ENCODE results near the gene PIEZO2.

The PIEZO2 gene

GRCh38 chr18:11024928-11025669 lies 124.3 kb downstream of the PIEZO2 start:
- DNase-seq: no peak

GRCh38 chr18:11021477-11021876 lies 127.9 kb downstream of the PIEZO2 start:
- no peak for DNase-seq

- no peak for DNase-seq
Measured at GRCh38 chr18:11020877-11021414, 128.4 kb downstream of the PIEZO2 start.

- no peak for DNase-seq
Measured at GRCh38 chr18:11020161-11020853, 129.1 kb downstream of the PIEZO2 start.

GRCh38 chr18:11019295-11020105 lies 129.9 kb downstream of the PIEZO2 start:
- DNase-seq: no peak

GRCh38 chr18:11009869-11010268 lies 139.5 kb downstream of the PIEZO2 start:
- no peak for DNase-seq

- DNase-seq: no peak
Measured at GRCh38 chr18:11009147-11009546, 140.2 kb downstream of the PIEZO2 start.

GRCh38 chr18:11008505-11008904 lies 140.9 kb downstream of the PIEZO2 start:
- DNase-seq: no peak

- DNase-seq: no peak
Measured at GRCh38 chr18:11005528-11005927, 143.8 kb downstream of the PIEZO2 start.

GRCh38 chr18:11004951-11005350 lies 144.4 kb downstream of the PIEZO2 start:
- DNase-seq: no peak

GRCh38 chr18:11004294-11004693 lies 145.1 kb downstream of the PIEZO2 start:
- no peak for DNase-seq

- no peak for DNase-seq
Measured at GRCh38 chr18:11002796-11003195, 146.6 kb downstream of the PIEZO2 start.

GRCh38 chr18:11002277-11002676 lies 147.1 kb downstream of the PIEZO2 start:
- DNase-seq: no peak

GRCh38 chr18:11000071-11000470 lies 149.3 kb downstream of the PIEZO2 start:
- no peak for DNase-seq

- no peak for DNase-seq
Measured at GRCh38 chr18:10997885-10998284, 151.5 kb downstream of the PIEZO2 start.

- DNase-seq: no peak
Measured at GRCh38 chr18:10995550-10995949, 153.8 kb downstream of the PIEZO2 start.

- DNase-seq: no peak
Measured at GRCh38 chr18:10989486-10989885, 159.9 kb downstream of the PIEZO2 start.

GRCh38 chr18:10985689-10986088 lies 163.7 kb downstream of the PIEZO2 start:
- DNase-seq: no peak

GRCh38 chr18:10979411-10979810 lies 170.0 kb downstream of the PIEZO2 start:
- DNase-seq: no peak

- no peak for DNase-seq
Measured at GRCh38 chr18:10977042-10977441, 172.3 kb downstream of the PIEZO2 start.

GRCh38 chr18:10973567-10974203 lies 175.7 kb downstream of the PIEZO2 start:
- no peak for DNase-seq

GRCh38 chr18:10971717-10972116 lies 177.7 kb downstream of the PIEZO2 start:
- no peak for DNase-seq

GRCh38 chr18:10965119-10965518 lies 184.2 kb downstream of the PIEZO2 start:
- no peak for DNase-seq

All from midbrain (tissue), 1 donor.